LNCaP clone FGC (cell line): Measurements from ENCODE around the gene GORAB.

Source experiments
- DNase-seq: peaks from one replicate; pipeline ENCODE4 v3.0.0-alpha.2; 2011; ENCODE audit warnings: low read depth
- H3K4me3 ChIP-seq: 2 replicates; pipeline ENCODE4 v1.5.1; 2011; ENCODE audit warnings: mild to moderate bottlenecking, low read depth, low read length, control low read depth
- TF ChIP-seq, protein P1 (sequence below): IDR thresholded peaks from 2 replicates; pipeline ENCODE4 v1.5.1; 2012; ENCODE audit warnings: mild to moderate bottlenecking; ENCODE audit not compliant: control insufficient read depth, insufficient read depth; ENCODE audit errors: extremely low read depth

GORAB gene

DNA sequence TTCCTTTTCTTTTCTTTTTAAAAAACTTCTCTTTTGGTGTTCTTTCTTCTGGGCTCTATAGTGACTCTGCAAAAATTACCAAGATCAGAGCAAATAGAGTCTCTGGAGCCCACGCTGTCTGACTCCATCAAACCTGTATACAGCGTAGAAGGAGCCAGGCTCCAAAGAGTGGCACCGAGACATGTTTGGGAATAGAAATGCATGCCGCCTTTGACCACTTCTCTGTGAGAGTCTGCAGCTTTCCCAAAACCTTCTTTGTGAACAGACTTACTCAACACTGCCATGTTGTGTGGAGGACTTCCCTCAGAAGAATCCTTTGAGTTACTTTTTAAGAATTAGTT, 55.3 kb downstream of the GORAB start:
- no peak for DNase-seq
- TF ChIP-seq, protein P1, sequence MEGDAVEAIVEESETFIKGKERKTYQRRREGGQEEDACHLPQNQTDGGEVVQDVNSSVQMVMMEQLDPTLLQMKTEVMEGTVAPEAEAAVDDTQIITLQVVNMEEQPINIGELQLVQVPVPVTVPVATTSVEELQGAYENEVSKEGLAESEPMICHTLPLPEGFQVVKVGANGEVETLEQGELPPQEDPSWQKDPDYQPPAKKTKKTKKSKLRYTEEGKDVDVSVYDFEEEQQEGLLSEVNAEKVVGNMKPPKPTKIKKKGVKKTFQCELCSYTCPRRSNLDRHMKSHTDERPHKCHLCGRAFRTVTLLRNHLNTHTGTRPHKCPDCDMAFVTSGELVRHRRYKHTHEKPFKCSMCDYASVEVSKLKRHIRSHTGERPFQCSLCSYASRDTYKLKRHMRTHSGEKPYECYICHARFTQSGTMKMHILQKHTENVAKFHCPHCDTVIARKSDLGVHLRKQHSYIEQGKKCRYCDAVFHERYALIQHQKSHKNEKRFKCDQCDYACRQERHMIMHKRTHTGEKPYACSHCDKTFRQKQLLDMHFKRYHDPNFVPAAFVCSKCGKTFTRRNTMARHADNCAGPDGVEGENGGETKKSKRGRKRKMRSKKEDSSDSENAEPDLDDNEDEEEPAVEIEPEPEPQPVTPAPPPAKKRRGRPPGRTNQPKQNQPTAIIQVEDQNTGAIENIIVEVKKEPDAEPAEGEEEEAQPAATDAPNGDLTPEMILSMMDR = no peak
- H3K4me3 ChIP-seq = no peak overlapping the region

DNA sequence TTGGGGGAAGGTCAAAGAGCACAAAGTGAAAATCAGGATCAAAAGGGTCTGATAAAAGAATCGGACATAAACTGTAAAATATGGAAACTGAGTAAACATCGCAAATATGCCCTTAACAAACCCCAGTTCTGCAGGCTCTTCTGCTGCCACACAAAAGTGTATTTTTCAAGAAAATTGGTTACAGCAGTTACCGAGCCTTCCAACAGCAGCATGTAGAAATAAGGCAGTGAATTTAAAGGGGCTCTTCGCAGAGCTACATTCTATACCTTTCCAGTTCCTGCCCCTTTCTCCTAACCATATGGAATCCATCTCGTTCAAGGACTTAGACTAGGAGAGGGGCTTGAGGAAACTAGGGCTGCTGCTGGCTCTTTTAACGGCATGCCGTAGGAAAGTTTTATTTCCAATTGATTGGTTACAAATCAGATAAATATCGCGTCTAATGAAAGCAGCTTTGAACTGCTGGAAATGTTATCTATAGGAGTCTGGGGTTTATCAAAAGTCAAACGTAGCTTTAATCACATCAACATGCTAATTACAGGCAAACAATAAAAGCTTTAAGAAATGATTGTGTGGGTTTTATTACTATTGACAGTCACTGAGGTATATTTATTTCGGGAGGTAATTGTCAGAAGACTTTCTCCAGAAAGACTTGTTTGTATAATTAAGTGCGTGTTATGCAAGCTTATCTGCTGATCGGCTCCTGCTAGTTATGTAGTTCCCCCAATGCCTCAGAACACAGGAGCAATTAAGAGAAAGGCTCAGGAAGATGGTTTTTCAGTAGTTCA, 59.1 kb downstream of the GORAB start:
- no peak overlapping the region for H3K4me3 ChIP-seq
- DNase-seq = no peak
- TF ChIP-seq, protein P1 = no peak

DNA sequence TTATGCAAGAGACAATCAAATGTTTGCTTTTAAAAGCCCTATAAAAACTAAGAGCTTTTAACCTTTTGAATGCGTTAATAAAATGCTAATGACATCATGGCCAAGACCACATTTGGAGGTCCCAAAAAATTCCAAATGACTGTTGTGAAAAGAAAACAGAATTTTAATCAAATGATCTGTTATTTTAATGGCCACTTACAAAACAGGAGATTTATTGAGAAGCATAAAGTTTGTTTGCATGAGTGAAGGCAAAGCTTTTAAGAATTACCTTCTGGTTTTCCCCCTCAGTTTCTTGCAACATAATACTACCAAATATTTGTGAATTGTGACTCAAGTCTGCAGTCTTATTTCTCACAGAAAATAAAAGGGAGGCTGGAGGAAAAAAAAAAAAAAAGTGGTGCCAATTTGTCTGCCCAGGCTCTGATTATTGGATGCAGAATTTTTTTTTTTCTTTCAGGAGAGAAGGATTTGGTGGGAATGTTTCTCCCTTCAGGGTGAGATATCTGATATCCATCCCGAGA, 60.7 kb downstream of the GORAB start:
- TF ChIP-seq, protein P1 = no peak
- H3K4me3 ChIP-seq = no peak overlapping the region
- DNase-seq = no peak

DNA sequence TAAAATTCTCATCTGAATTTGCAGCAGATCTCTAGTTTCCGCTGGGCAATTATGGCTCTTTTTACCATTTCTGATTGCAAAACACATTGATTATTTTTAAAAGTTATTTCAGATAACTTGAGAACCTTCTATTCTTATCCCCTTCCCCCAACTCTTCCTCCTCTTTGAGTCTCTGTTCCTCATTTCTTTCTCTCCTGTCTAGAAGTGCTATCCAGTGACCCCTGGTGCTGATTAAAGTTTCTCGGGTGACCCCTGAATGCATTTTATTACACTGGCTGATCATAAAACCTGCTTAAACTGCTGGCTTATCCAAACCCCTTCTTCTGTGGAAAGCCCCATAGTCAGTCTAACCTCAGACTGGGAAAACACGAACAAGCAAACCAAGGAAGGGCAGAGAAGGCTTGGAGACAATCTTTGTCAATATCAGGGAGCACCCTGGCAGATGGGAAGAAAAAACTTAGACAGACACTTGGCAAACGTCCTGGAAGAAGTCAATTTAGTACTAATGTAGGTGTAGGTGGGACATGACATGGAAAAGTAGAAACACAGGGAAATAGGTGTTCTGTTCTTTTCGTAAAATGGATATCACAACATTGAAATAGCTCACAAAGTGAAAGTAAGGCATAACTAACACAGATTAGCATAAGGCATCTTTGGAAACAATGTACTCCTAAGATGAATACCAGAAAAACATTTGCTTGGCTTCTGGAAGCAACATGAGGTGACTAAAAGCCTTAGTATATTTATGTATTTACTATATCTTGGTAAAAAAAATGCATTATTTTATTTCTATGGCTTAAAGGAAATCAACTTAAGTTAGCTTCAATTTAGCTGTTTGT, 61.4 kb downstream of the GORAB start:
- TF ChIP-seq, protein P1 = no peak
- H3K4me3 ChIP-seq = no peak overlapping the region
- DNase-seq = no peak

DNA sequence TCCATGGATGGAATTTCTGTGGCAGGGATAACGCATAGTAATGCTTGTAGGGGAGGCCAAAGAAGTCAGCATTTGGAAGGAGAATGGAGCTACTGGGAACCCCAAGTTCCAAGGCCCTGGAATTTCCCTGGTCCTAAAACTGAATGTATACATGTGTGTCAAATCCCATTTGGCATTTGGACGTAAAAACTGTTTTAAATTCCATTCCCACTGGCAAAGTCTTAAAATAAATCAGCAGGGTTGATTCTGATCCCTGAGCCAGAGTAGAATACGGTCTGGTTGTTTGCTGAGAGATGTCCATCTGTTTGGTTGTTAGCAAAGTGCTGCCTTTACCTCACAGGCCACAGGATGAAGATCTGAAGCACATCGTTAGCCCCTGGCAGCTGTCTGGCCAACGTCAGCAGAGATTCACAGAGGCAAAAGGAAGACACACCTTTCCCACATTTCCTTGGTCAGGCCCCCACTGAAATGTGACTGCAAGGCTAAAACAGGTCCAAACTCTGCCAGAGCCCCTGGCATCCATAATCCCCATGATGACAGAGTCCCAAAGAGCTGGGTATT, 62.2 kb downstream of the GORAB start:
- TF ChIP-seq, protein P1 = no peak
- DNase-seq = no peak
- H3K4me3 ChIP-seq = no peak overlapping the region

DNA sequence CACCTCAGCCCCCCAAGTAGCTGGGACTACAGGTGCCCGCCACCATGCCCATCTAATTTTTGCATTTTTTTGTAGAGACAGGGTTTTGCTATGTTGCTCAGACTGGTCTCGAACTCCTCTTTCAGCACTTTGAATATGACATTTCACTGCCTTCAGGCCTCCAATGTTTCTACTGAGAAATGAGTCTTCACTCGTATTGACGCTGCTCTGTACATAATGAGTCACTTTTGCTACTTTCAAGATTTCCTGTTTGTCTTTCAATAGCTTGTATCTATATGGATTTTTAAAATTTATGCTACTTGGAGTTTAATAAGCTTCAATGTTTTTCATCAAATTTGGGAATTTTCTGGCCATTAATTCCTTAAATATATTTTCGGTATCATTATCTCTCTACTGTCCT, 64.7 kb downstream of the GORAB start:
- no peak for DNase-seq
- TF ChIP-seq, protein P1 = no peak
- H3K4me3 ChIP-seq = no peak overlapping the region
